ENCODE measurements around the gene KCNV2.

Gene KCNV2

GRCh38 chr9:2722715-2723114 is 5.4 kb downstream of the KCNV2 start:
- DNase-seq, result no peak

GRCh38 chr9:2723376-2724065 is 6.2 kb downstream of the KCNV2 start:
- DNase-seq, result no peak

- no peak for DNase-seq
Observed at GRCh38 chr9:2725126-2725525, 7.8 kb downstream of the KCNV2 start.

GRCh38 chr9:2725898-2726649 is 8.8 kb downstream of the KCNV2 start:
- DNase-seq, result no peak

GRCh38 chr9:2726650-2727340 is 9.5 kb downstream of the KCNV2 start:
- DNase-seq, result no peak

GRCh38 chr9:2727374-2727773 is 10.1 kb downstream of the KCNV2 start:
- peak; percentile 79 for DNase-seq

GRCh38 chr9:2727966-2728613 is 10.8 kb downstream of the KCNV2 start:
- DNase-seq, result peak; percentile 82

GRCh38 chr9:2729003-2729402 is 11.7 kb downstream of the KCNV2 start:
- DNase-seq, result no peak

GRCh38 chr9:2729721-2730120 is 12.4 kb downstream of the KCNV2 start:
- DNase-seq, result no peak

- no peak for DNase-seq
Observed at GRCh38 chr9:2730971-2731370, 13.7 kb downstream of the KCNV2 start.

GRCh38 chr9:2732492-2732891 is 15.2 kb downstream of the KCNV2 start:
- no peak for DNase-seq

- no peak for DNase-seq
Observed at GRCh38 chr9:2740616-2741015, 23.3 kb downstream of the KCNV2 start.

- DNase-seq, result no peak
Observed at GRCh38 chr9:2741441-2742158, 24.3 kb downstream of the KCNV2 start.

GRCh38 chr9:2742214-2742613 is 24.9 kb downstream of the KCNV2 start:
- no peak for DNase-seq

- peak; percentile 26 for DNase-seq
Observed at GRCh38 chr9:2743937-2744529, 26.7 kb downstream of the KCNV2 start.

GRCh38 chr9:2745560-2746380 is 28.5 kb downstream of the KCNV2 start:
- no peak for DNase-seq

GRCh38 chr9:2749485-2749884 is 32.2 kb downstream of the KCNV2 start:
- no peak for DNase-seq

- no peak for DNase-seq
Observed at GRCh38 chr9:2755285-2755684, 38.0 kb downstream of the KCNV2 start.

GRCh38 chr9:2758162-2758897 is 41.0 kb downstream of the KCNV2 start:
- no peak for DNase-seq

- no peak for DNase-seq
Observed at GRCh38 chr9:2758898-2759510, 41.7 kb downstream of the KCNV2 start.

Data from hematopoietic multipotent progenitor cell treated with erythropoietin and hydrocortisone succinate and interleukin-3 and kit ligand, for 6 days (in vitro differentiated cells).